ENCODE data around the gene PDE4B.
"Not testable (repeated sequence)": the region's sequence is repeated elsewhere in the genome, so short reads cannot be mapped to it uniquely, and the experiment has no call there.

PDE4B gene

DNA sequence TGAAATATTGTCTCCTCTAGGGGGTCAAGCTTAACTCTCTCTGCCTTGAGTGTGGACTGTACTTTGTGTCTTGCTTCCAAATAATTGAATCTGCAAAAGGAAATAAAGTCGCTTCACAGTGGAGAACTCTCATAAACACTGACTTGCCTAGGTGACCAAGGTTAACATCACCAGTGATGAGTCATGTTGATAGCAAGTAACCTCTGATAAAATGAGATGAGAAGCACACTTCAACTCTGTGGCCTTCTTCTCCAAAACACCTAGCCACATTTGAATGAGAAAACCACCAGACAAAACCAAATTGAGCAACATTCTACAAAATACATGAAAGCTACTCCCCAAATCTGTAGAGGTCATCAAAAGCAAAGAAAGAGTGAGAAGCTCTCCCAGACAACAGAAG is 37.6 kb downstream of the PDE4B start:
- Mint-ChIP-seq H3K4me3 (no peak overlapping the region), H3K27me3 (peaks cover 28% of the 10 kb centered on the region), H3K4me1 (ENCODE audit: low read depth) (peaks cover 5% of the 10 kb centered on the region), H3K9me3 (no peaks in the 10 kb centered on the region), H3K36me3 (ENCODE audit: low read depth) (no peaks in the 10 kb centered on the region), H3K27ac (no peak overlapping the region)

DNA sequence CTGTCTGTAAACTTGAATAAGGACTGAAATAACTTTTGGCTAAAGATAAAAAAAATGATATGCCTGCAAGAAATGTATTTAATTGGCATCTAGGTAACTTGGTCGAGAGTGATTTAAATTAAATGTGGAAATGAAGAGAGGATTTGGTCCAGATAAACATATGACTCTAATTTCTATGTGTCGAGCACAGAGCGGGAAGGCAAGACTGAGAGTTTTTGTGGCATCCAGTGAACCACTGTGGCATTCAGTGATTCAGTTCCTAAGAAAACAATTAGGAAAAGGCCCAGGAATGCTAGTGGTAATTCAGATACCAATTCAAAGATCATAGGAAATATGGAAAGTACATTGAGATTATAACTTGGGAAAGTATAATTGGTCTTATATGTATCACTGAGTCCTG is 39.6 kb downstream of the PDE4B start:
- no peaks in the 10 kb centered on the region for H3K9me3 Mint-ChIP-seq
- no peak overlapping the region for H3K4me3 Mint-ChIP-seq
- H3K4me1 Mint-ChIP-seq (ENCODE audit: low read depth) = peaks cover 5% of the 10 kb centered on the region
- peaks cover 23% of the 10 kb centered on the region for H3K27me3 Mint-ChIP-seq
- no peak overlapping the region for H3K27ac Mint-ChIP-seq
- H3K36me3 Mint-ChIP-seq (ENCODE audit: low read depth) = no peaks in the 10 kb centered on the region

DNA sequence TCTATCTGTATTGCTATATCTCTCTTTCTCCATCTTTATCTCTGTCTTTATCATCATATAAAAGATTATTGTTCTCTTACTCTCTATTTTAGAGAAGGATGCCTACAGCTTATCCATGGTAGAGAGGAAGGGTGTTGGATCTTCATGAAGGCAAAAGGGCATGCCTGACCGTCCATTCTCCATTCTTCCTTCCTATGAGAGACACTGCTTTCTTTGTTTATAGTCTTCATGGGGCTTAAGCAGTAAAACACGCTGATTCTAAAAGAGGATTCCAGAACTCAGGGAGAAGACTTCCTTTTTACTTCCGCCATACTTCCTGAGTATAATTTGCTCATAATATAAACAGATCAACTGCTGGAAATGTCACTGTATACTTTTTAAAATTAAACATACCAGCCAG is 44.0 kb downstream of the PDE4B start:
- no peak overlapping the region for H3K27ac Mint-ChIP-seq
- H3K4me1 Mint-ChIP-seq (ENCODE audit: low read depth) = no peaks in the 10 kb centered on the region
- no peaks in the 10 kb centered on the region for H3K36me3 Mint-ChIP-seq (ENCODE audit: low read depth)

DNA sequence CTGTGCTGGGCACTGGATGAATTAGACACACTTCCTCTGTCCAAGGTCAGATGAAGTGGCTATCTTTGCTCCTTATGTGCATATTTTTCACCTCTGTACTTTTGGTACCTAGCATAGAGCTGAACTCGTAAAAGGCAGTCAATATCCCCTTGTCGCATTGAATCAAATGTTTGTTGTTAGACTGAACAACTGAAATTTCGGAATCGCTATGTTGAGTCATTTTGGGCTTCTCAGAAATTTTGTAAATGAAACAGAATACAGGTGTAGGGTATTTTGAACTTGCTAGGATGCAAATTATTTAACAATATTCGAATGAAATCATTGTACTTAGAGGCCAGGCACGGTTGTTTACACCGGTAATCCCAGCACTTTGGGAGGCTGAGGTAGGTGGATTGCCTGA is 48.0 kb downstream of the PDE4B start:
- Mint-ChIP-seq H3K36me3 (ENCODE audit: low read depth) (no peaks in the 10 kb centered on the region), H3K9me3 (no peaks in the 10 kb centered on the region), H3K4me3 (no peak overlapping the region)

More for the DNA sequence above, 44.0 kb downstream of the PDE4B start:
- H3K4me3 Mint-ChIP-seq = no peak overlapping the region
- H3K27me3 Mint-ChIP-seq = peaks cover 25% of the 10 kb centered on the region
- no peaks in the 10 kb centered on the region for H3K9me3 Mint-ChIP-seq

DNA sequence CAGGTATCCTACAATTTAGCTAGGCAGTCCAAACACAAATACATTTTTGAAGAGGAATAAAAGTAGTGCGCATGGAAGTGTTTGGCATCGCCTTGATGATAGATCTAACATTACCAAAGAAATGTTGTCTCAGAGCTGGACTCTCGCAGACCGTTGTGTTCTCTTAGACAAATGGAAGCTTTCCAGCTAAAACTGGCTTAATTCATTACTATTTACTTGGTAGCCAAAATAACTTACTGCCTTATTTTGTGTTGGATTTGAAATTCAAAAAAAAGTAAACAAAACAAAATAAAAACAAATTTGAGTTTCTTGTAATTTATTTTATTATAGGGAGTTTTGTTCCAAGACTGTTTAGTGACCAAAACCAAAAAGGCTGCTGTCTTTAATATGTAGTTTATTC is 51.6 kb downstream of the PDE4B start:
- Mint-ChIP-seq H3K4me1 (ENCODE audit: low read depth) (no peaks in the 10 kb centered on the region), H3K9me3 (no peaks in the 10 kb centered on the region), H3K36me3 (ENCODE audit: low read depth) (no peaks in the 10 kb centered on the region), H3K27me3 (peaks cover 6% of the 10 kb centered on the region), H3K27ac (no peak overlapping the region), H3K4me3 (no peak overlapping the region)

More for the DNA sequence above, 48.0 kb downstream of the PDE4B start:
- Mint-ChIP-seq H3K4me1 (ENCODE audit: low read depth) (no peaks in the 10 kb centered on the region), H3K27ac (no peak overlapping the region), H3K27me3 (peaks cover 22% of the 10 kb centered on the region)

DNA sequence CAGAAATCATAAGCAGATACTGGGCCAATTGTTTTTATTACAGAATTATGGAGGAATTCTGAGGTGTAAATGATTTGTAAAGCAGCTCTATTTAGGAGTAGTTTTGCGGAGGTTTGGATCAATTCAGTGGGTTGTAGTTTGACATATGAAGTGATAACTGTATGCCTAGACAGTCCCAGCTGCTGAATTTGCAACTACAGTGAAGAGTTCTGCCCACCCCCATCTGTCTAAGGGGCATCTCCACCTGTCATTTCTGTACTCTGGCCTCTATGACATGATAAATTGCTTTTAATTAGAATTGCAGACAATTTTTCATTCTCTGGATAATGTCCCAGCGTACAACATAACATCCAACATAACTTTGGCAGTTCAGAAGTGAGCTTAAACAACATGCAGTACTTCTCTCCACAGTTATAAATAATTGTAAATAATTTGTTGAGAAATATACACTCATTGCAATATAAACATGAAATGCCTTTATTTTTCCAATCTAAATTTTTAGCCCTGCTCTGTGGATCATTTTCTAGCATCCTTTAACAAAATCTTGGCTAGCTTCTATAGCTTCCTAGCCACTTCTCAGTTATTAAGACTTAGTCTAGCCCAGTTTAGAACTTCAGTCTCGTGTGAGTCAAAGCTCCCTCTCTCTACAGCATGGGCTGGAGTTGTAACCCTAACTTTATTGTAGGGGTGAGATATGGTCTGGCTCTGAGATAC is 52.3 kb downstream of the PDE4B start:
- Mint-ChIP-seq H3K4me3 (no peak overlapping the region), H3K9me3 (no peaks in the 10 kb centered on the region), H3K4me1 (ENCODE audit: low read depth) (no peaks in the 10 kb centered on the region), H3K27ac (no peak overlapping the region), H3K27me3 (peaks cover 4% of the 10 kb centered on the region), H3K36me3 (ENCODE audit: low read depth) (no peaks in the 10 kb centered on the region)

DNA sequence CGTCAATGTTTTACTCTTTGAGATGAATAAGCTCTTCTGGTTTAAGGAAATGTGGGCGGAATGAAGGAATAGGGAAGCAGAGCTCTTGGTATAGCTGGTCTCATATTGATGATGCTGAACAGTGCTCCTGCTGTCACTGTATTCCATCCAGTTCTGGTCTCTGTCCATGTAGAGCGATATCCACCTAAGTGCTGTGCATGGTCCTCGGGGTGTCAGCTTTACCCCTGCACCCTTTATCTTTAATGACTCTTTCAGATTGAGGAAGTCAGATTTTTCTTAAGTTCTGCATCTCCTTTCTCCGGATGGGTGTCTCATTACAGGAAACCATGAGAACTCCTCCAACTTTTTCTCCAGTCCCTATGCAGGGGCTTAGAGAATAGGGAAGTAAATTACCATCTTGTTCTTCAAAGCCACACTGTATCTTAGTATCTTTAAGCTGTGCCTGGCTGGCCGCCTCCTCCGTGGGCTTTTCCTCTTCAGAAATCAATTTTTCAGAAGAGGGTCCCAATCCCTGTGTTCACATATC is 52.9 kb downstream of the PDE4B start:
- no peaks in the 10 kb centered on the region for H3K4me1 Mint-ChIP-seq (ENCODE audit: low read depth)
- no peak overlapping the region for H3K27ac Mint-ChIP-seq

DNA sequence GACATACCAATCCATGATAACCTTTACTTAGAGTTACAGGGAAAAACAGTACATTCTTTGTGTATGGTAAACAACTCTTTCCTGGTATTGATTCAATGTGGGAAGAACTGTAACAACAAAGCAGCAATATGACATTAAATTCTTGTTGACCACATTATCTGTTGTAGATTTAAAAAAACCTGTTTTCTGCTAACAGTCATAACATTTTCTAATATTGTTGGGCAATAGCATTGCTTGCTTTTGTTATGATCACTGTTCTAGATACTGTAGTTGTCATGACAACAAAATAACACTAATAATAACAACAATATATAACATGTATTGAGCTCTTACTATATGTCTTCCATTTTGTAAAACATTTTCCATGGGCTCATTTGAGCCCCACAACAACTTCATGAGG is 54.2 kb downstream of the PDE4B start:
- Mint-ChIP-seq H3K27me3 (peaks cover 4% of the 10 kb centered on the region), H3K4me3 (no peak overlapping the region), H3K27ac (no peak overlapping the region), H3K36me3 (ENCODE audit: low read depth) (no peaks in the 10 kb centered on the region), H3K4me1 (ENCODE audit: low read depth) (no peaks in the 10 kb centered on the region), H3K9me3 (no peaks in the 10 kb centered on the region)

More for the DNA sequence above, 52.9 kb downstream of the PDE4B start:
- H3K9me3 Mint-ChIP-seq = no peaks in the 10 kb centered on the region
- H3K27me3 Mint-ChIP-seq = peaks cover 4% of the 10 kb centered on the region
- H3K4me3 Mint-ChIP-seq = no peak overlapping the region
- no peaks in the 10 kb centered on the region for H3K36me3 Mint-ChIP-seq (ENCODE audit: low read depth)

DNA sequence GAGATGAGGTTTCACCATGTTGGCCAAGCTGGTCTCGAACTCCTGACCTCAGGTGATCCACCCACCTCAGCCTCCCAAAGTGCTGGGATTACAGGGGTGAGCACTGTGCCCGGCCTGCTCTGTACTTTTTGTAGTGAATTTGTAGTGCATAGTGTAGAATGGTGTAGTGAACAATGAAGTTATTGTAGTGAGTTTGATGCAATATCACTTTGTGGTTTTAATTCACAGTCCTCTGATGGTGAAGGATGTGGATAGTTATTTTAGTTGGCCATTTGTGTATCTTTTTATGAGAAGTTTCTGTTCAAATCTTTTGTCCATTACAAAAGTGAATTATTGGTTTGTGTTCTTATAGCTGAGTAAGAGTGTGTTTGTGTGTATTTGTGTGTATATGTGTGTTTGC is 57.6 kb downstream of the PDE4B start:
- no peaks in the 10 kb centered on the region for H3K4me1 Mint-ChIP-seq (ENCODE audit: low read depth)
- H3K27ac Mint-ChIP-seq = no peak overlapping the region
- H3K36me3 Mint-ChIP-seq (ENCODE audit: low read depth) = no peaks in the 10 kb centered on the region
- H3K9me3 Mint-ChIP-seq = no peaks in the 10 kb centered on the region
- H3K27me3 Mint-ChIP-seq = no peaks in the 10 kb centered on the region
- no peak overlapping the region for H3K4me3 Mint-ChIP-seq

DNA sequence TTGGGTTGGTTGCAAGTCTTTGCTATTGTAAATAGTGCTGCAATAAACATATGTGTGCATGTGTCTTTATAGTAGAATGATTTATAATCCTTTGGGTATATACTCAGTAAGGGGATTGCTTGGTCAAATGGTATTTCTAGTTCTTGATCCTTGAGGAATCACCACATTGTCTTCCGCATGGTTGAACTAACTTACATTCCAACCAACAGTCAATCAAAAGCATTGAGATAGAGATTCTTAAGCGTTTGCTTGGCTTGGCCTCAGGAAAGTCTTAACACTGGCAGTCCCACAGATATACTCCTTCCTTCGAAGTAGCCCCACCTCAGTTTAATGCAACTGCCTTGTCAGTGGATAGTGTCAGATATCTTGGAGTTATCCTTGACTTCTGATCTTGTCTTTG is 63.9 kb downstream of the PDE4B start:
- not testable (repeated sequence) for H3K27me3 Mint-ChIP-seq; H3K4me1 Mint-ChIP-seq (ENCODE audit: low read depth); H3K4me3 Mint-ChIP-seq; H3K27ac Mint-ChIP-seq; H3K36me3 Mint-ChIP-seq (ENCODE audit: low read depth)
- H3K9me3 Mint-ChIP-seq = peaks cover 12% of the 10 kb centered on the region

DNA sequence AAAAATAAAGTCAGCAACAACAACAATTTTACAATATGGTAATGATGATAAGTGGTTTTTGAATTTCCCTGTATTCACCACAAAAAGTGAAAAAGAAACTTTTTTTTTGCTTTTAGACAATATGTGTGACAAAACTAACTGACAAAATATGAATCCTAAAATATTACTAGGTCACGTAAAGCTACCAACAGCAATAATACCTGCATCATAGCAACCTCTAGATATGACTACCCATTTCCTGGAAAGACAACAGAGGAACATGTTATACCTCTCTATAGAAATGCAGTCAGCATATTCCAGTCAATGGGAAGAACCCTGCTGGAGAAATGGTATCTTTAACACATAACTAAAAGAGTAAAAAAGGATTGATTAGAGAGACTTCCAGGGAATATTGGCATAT is 73.7 kb downstream of the PDE4B start:
- H3K9me3 Mint-ChIP-seq = peaks cover 6% of the 10 kb centered on the region
- H3K4me1 Mint-ChIP-seq (ENCODE audit: low read depth) = no peaks in the 10 kb centered on the region
- H3K36me3 Mint-ChIP-seq (ENCODE audit: low read depth) = no peaks in the 10 kb centered on the region
- H3K4me3 Mint-ChIP-seq = no peak overlapping the region
- no peak overlapping the region for H3K27ac Mint-ChIP-seq
- peaks cover 13% of the 10 kb centered on the region for H3K27me3 Mint-ChIP-seq

DNA sequence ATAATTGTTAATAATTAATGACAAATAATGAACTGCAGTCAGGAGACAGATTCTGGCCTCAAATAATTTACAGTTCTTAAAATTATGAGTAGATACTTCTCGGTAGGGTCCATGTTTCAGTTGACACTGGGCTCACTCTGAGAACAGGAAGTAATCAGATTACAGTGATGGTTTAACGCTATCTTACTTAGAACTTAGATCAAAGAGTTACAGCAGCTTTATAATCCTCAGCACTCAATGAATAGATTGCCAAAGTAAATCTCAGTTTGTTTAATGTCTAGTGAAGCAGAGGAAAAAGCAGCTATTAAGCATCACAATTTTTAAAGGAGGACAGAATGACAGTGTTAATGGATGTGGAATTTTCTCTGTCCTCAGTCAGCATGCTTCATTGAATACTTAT is 79.6 kb downstream of the PDE4B start:
- Mint-ChIP-seq H3K27ac (no peak overlapping the region), H3K9me3 (no peaks in the 10 kb centered on the region), H3K36me3 (ENCODE audit: low read depth) (no peaks in the 10 kb centered on the region), H3K4me1 (ENCODE audit: low read depth) (no peaks in the 10 kb centered on the region), H3K27me3 (peaks cover 4% of the 10 kb centered on the region), H3K4me3 (no peak overlapping the region)

DNA sequence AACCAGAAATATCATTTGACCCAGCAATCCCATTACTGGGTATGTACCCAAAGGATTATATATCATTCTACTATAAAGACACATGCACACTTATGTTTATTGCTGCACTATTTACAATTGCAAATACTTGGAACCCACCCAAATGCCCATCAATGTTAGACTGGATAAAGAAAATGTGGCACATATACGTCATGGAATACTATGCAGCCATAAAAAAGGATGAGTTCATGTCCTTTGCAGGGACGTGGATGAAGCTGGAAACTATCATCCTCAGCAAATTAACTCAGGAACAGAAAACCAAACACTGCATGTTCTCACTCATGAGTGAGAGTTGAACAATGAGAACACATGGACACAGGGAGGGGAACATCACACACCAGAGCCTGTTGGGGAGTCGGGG is 85.6 kb downstream of the PDE4B start:
- H3K27ac Mint-ChIP-seq = not testable (repeated sequence)

DNA sequence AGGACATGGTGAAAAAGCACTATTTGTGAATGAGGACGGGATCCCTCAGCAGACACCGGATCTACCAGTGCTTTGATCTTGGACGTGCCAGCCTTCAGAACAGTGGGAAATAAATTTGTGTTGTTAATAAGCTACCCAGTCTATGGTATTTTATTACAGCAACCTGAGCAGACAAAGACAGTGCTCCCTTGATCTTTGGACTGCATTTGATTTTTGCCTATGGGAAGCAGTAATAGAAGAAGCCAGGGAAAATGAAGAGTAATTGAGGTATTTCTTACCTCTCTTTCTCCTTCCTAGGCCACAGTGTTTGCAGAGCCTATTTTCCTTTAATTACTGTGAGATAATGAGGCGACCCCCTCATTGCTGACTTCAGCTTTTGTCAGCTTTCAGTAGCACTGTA is 87.9 kb downstream of the PDE4B start:
- H3K27me3 Mint-ChIP-seq = no peaks in the 10 kb centered on the region
- no peaks in the 10 kb centered on the region for H3K4me1 Mint-ChIP-seq (ENCODE audit: low read depth)
- no peaks in the 10 kb centered on the region for H3K9me3 Mint-ChIP-seq
- H3K4me3 Mint-ChIP-seq = no peak overlapping the region
- H3K36me3 Mint-ChIP-seq (ENCODE audit: low read depth) = no peaks in the 10 kb centered on the region
- H3K27ac Mint-ChIP-seq = no peak overlapping the region

More for the DNA sequence above, 85.6 kb downstream of the PDE4B start:
- not testable (repeated sequence) for H3K27me3 Mint-ChIP-seq; H3K4me1 Mint-ChIP-seq (ENCODE audit: low read depth); H3K4me3 Mint-ChIP-seq; H3K9me3 Mint-ChIP-seq; H3K36me3 Mint-ChIP-seq (ENCODE audit: low read depth)

DNA sequence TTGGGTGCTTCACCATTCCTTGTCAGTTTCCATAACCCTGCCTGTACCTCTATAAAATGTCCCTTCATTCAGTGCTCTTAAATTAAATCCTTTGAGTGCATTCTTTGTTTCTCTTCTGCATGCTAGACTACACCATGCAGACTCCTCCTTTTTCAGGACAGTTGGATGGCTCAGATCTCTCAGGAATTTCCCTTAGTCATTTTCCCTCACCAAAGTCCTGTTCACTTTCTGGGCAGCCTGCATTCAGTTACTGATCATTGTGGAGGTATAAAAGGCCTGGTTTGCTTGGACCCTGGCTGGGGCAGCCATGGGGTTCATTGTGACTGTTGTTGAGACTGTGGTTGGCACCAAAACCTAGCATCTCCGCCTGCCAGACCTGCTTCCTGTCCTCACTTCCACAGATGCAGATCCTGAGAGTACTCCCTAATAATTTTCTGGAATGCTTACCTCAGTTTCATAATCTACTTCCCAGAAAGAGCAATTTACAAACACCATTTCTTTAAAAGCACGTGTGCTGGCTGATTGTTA is 88.4 kb downstream of the PDE4B start:
- H3K9me3 Mint-ChIP-seq = no peaks in the 10 kb centered on the region
- no peaks in the 10 kb centered on the region for H3K4me1 Mint-ChIP-seq (ENCODE audit: low read depth)
- no peak overlapping the region for H3K27ac Mint-ChIP-seq
- H3K36me3 Mint-ChIP-seq (ENCODE audit: low read depth) = no peaks in the 10 kb centered on the region
- H3K4me3 Mint-ChIP-seq = no peak overlapping the region
- no peaks in the 10 kb centered on the region for H3K27me3 Mint-ChIP-seq

DNA sequence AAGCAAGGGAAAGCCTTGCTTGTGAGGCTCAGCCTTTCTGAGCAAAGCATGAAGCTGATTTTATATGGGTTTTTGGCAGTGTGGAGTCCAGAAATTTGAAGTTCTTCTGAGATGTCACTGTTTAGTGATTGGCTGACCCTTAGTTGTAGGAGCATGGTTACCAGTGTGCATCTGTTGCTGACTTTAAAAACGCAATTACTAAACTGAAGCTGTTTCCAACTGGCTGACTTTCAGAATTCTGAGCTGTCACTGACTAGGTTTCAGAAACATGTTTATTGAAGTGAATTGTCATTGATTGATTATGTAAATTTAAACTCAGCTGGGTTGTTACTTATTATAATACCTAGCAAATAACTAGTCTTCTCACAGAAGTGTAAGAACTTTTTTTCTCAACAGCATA is 89.4 kb downstream of the PDE4B start:
- Mint-ChIP-seq H3K27me3 (no peaks in the 10 kb centered on the region), H3K4me1 (ENCODE audit: low read depth) (no peaks in the 10 kb centered on the region), H3K27ac (no peak overlapping the region), H3K9me3 (no peaks in the 10 kb centered on the region), H3K4me3 (no peak overlapping the region), H3K36me3 (ENCODE audit: low read depth) (no peaks in the 10 kb centered on the region)

Data from stimulated activated naive CD8-positive, alpha-beta T cell treated with anti-CD3 and anti-CD28 coated beads, Interleukin-15, Interleukin-2, amounts not matched to agents 100 ng/mL and 50 ng/mL, for 24 hours (primary cell).